GM23338 (cell line): ENCODE results near the gene PNPLA7. TPM values are rescaled to one million over a fixed set of nuclear protein-coding genes. Genes with fewer than 3 reads are reported as not detected.

ENCODE experiments used
- CREB1 ChIP-seq: fragments of 250-450 bp; sonication (Bioruptor Pico); IDR thresholded peaks from 2 replicates; pipeline ENCODE4 v1.5.0; 2020; ENCODE audit warnings: low read depth, mild to moderate bottlenecking, moderate library complexity
- ETS1 ChIP-seq: IDR thresholded peaks from 2 replicates; pipeline ENCODE4 v1.6.1; 2016; ENCODE audit warnings: antibody characterized with exemption
- EZH2phosphoT487 ChIP-seq: fragments of 200-600 bp; sonication (generic); IDR thresholded peaks from one replicate; pipeline ENCODE4 v1.8.1; 2018; ENCODE audit warnings: antibody characterized with exemption; ENCODE audit not compliant: unreplicated experiment
- JUNB ChIP-seq: IDR thresholded peaks from one replicate; pipeline ENCODE4 v1.6.1; 2016; ENCODE audit warnings: antibody characterized with exemption; ENCODE audit not compliant: unreplicated experiment
- POLR2AphosphoS5 ChIP-seq: IDR thresholded peaks from 2 replicates; pipeline ENCODE4 v1.6.1; 2016; ENCODE audit warnings: antibody characterized with exemption, low read depth
- ZNF114 ChIP-seq: fragments of 250-450 bp; sonication (Bioruptor Pico); IDR thresholded peaks from 2 replicates; pipeline ENCODE4 v1.5.0; 2020; ENCODE audit warnings: mild to moderate bottlenecking, moderate library complexity
- ZNF331 ChIP-seq: fragments of 250-450 bp; sonication (Bioruptor Pico); IDR thresholded peaks from 2 replicates; pipeline ENCODE4 v1.5.0; 2020; ENCODE audit warnings: low read depth, mild to moderate bottlenecking, moderate library complexity
- polyA plus RNA-seq: library from polyadenylated mRNA; unstranded; fragments of >200 nt; fragmentation: Nextera tagmentation; extraction: Ambion mirVana; gene quantifications from 2 replicates; pipeline ENCODE4 v1.2.1, GENCODE V29; 2016
- total RNA-seq: library from RNA; depleted of rRNA; stranded (reverse); fragments of >200 nt; shearing (Covaris generic); gene quantifications from 2 replicates; pipeline ENCODE4 v1.2.3, GENCODE V29; 2014
- TF ChIP-seq, protein P1 (sequence below): fragments of 250-450 bp; sonication (Bioruptor Pico); IDR thresholded peaks from 2 replicates; pipeline ENCODE4 v1.5.0; 2020; ENCODE audit warnings: mild to moderate bottlenecking, moderate library complexity
- TF ChIP-seq, protein P2 (sequence below): IDR thresholded peaks from one replicate; pipeline ENCODE4 v1.6.1; 2018; ENCODE audit warnings: antibody characterized with exemption; ENCODE audit not compliant: unreplicated experiment
- TF ChIP-seq, protein P3 (sequence below), 2 experiments: fragments of 200-600 bp in 1 of 2; sonication (generic) in 1 of 2; conservative IDR thresholded peaks; 2 replicates each; pipeline versions ENCODE4 v1.5.1 to v1.6.1; 2016 to 2017; ENCODE audit warnings: antibody characterized with exemption in 2 of 2, low read depth in 2 of 2, mild to moderate bottlenecking in 2 of 2, moderate library complexity in 1 of 2

The PNPLA7 gene
- total and polyA plus RNA-seq, 2 experiments from 2014 or later: 0.45 to 0.80 TPM

DNA sequence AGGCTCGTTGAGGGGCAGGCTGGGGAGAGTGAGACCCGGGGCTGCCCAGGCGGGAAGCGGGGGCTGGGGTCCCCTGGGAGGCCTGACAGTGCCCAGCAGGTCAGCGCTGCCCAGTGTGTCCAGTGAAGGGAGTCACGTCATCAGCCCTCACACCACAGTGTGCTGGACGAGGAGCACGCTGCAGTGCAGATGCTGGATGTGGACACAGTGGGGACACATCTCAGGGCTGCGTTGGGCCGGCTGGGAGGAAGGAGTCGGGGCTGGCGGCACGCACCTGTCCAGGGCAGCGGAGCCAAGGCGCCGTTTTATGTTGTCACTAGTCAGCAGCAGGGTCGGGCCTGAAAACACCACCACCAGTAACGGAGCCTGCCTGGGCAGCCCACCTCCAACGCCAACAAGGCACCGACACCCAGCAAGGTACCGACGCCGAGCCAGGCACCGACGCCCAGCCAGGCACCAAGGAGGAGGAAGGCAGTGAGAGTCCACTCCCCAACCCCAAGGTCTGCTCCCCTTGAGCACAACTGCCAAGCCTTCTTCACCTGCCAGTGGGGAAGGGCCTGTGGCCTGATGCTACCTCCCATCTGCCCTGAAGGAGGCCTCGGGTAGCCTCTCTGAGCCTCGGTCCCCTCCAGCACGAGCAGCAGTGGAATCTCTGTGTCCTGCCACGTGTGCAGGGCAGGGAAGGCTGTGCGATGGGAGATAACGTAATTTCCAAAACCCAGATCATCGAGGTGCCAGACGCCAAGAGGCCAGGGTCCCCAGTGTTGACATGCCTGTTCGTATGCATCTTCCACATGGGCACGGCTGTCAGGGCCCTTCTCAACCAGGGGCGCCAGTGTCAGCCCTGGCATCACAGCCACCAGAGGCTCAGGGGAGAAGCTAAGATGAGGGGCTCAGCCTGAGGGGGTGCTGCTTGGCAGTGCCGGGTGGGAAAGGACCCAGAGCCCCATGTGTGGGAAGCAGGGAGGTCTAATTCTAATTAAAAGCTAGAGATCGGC lies 69.2 kb downstream of the PNPLA7 start (continued):
- TF ChIP-seq, protein P1, sequence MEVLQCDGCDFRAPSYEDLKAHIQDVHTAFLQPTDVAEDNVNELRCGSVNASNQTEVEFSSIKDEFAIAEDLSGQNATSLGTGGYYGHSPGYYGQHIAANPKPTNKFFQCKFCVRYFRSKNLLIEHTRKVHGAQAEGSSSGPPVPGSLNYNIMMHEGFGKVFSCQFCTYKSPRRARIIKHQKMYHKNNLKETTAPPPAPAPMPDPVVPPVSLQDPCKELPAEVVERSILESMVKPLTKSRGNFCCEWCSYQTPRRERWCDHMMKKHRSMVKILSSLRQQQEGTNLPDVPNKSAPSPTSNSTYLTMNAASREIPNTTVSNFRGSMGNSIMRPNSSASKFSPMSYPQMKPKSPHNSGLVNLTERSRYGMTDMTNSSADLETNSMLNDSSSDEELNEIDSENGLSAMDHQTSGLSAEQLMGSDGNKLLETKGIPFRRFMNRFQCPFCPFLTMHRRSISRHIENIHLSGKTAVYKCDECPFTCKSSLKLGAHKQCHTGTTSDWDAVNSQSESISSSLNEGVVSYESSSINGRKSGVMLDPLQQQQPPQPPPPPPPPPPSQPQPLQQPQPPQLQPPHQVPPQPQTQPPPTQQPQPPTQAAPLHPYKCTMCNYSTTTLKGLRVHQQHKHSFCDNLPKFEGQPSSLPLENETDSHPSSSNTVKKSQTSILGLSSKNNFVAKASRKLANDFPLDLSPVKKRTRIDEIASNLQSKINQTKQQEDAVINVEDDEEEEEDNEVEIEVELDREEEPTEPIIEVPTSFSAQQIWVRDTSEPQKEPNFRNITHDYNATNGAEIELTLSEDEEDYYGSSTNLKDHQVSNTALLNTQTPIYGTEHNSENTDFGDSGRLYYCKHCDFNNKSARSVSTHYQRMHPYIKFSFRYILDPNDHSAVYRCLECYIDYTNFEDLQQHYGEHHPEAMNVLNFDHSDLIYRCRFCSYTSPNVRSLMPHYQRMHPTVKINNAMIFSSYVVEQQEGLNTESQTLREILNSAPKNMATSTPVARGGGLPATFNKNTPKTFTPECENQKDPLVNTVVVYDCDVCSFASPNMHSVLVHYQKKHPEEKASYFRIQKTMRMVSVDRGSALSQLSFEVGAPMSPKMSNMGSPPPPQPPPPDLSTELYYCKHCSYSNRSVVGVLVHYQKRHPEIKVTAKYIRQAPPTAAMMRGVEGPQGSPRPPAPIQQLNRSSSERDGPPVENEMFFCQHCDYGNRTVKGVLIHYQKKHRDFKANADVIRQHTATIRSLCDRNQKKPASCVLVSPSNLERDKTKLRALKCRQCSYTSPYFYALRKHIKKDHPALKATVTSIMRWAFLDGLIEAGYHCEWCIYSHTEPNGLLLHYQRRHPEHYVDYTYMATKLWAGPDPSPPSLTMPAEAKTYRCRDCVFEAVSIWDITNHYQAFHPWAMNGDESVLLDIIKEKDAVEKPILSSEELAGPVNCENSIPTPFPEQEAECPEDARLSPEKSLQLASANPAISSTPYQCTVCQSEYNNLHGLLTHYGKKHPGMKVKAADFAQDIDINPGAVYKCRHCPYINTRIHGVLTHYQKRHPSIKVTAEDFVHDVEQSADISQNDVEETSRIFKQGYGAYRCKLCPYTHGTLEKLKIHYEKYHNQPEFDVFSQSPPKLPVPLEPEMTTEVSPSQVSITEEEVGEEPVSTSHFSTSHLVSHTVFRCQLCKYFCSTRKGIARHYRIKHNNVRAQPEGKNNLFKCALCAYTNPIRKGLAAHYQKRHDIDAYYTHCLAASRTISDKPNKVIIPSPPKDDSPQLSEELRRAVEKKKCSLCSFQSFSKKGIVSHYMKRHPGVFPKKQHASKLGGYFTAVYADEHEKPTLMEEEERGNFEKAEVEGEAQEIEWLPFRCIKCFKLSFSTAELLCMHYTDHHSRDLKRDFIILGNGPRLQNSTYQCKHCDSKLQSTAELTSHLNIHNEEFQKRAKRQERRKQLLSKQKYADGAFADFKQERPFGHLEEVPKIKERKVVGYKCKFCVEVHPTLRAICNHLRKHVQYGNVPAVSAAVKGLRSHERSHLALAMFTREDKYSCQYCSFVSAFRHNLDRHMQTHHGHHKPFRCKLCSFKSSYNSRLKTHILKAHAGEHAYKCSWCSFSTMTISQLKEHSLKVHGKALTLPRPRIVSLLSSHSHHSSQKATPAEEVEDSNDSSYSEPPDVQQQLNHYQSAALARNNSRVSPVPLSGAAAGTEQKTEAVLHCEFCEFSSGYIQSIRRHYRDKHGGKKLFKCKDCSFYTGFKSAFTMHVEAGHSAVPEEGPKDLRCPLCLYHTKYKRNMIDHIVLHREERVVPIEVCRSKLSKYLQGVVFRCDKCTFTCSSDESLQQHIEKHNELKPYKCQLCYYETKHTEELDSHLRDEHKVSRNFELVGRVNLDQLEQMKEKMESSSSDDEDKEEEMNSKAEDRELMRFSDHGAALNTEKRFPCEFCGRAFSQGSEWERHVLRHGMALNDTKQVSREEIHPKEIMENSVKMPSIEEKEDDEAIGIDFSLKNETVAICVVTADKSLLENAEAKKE (CRISPR knock-in tag): no peak
- no peak for TF ChIP-seq ZNF114 (CRISPR knock-in tag)
- no peak for TF ChIP-seq ETS1
- TF ChIP-seq EZH2phosphoT487: no peak
- TF ChIP-seq JUNB: no peak
- TF ChIP-seq POLR2AphosphoS5: no peak
- TF ChIP-seq ZNF331 (CRISPR knock-in tag): no peak
- TF ChIP-seq CREB1 (CRISPR knock-in tag): no peak
- TF ChIP-seq, protein P2, sequence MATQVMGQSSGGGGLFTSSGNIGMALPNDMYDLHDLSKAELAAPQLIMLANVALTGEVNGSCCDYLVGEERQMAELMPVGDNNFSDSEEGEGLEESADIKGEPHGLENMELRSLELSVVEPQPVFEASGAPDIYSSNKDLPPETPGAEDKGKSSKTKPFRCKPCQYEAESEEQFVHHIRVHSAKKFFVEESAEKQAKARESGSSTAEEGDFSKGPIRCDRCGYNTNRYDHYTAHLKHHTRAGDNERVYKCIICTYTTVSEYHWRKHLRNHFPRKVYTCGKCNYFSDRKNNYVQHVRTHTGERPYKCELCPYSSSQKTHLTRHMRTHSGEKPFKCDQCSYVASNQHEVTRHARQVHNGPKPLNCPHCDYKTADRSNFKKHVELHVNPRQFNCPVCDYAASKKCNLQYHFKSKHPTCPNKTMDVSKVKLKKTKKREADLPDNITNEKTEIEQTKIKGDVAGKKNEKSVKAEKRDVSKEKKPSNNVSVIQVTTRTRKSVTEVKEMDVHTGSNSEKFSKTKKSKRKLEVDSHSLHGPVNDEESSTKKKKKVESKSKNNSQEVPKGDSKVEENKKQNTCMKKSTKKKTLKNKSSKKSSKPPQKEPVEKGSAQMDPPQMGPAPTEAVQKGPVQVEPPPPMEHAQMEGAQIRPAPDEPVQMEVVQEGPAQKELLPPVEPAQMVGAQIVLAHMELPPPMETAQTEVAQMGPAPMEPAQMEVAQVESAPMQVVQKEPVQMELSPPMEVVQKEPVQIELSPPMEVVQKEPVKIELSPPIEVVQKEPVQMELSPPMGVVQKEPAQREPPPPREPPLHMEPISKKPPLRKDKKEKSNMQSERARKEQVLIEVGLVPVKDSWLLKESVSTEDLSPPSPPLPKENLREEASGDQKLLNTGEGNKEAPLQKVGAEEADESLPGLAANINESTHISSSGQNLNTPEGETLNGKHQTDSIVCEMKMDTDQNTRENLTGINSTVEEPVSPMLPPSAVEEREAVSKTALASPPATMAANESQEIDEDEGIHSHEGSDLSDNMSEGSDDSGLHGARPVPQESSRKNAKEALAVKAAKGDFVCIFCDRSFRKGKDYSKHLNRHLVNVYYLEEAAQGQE: no peak
- TF ChIP-seq, protein P3, sequence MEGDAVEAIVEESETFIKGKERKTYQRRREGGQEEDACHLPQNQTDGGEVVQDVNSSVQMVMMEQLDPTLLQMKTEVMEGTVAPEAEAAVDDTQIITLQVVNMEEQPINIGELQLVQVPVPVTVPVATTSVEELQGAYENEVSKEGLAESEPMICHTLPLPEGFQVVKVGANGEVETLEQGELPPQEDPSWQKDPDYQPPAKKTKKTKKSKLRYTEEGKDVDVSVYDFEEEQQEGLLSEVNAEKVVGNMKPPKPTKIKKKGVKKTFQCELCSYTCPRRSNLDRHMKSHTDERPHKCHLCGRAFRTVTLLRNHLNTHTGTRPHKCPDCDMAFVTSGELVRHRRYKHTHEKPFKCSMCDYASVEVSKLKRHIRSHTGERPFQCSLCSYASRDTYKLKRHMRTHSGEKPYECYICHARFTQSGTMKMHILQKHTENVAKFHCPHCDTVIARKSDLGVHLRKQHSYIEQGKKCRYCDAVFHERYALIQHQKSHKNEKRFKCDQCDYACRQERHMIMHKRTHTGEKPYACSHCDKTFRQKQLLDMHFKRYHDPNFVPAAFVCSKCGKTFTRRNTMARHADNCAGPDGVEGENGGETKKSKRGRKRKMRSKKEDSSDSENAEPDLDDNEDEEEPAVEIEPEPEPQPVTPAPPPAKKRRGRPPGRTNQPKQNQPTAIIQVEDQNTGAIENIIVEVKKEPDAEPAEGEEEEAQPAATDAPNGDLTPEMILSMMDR (conservative IDR thresholded peaks at IDR 0.05; ENCODE audit: low read depth in 2 of 2): no peak
